Head of caudate nucleus (tissue), 42 donors: ENCODE results near the gene THBD.
"Not testable (repeated sequence)": the region's sequence is repeated elsewhere in the genome, so short reads cannot be mapped to it uniquely, and the experiment has no call there.

ENCODE experiments used
- DNase-seq, 42 donors: peaks; one replicate each; pipeline versions ENCODE4 v3.0.0 to v3.0.0-alpha.2; 2020 to 2021; ENCODE audit warnings: mixed read lengths in 7 of 42
- intact Hi-C: fragments of 100-400 bp; cut with DNase I; formaldehyde crosslinking; loops from one replicate; pipeline ENCODE4 v1.15.0; 2022

THBD gene

DNA sequence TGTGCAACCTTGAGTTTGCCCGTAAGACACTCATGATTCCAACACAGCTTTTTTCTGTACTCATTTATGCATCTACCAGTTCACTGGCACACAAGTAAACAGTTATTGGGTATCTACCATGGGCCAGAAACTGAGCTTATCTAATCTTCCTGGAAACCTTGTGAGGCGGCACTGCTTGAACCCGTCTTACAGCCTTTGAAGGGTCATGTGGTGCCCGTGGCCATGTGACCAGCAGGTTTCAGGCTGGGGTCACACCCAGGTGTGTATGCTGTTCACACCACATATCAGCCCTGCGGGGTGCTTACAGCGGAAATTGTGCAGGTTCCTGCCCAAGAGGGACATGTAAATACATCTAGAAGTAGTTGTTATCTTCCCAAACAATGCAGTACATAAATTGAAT, 6.1 kb downstream of the THBD start:
- intact Hi-C loops: no loop called here
- DNase-seq: no peak

DNA sequence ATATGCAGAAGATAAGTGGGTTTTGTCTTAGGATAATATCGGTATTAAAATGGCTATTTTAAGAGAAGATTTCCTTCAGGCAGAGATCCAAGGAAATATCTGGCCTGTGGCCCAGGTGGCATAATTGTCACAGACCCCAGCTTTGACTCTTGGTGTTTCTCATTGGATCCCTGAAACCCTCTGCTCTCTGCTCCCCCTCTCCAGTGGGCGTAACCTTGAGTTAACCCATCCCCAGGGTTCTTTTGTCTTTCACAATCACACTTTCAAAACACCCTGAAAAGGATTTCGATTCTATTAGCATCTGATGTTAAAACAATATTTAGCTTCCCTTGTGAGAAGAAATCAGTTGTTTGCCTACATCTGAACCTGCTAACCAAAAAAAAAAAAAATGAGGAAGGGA, 7.2 kb downstream of the THBD start:
- DNase-seq: no peak
- intact Hi-C loops: no loop called here

DNA sequence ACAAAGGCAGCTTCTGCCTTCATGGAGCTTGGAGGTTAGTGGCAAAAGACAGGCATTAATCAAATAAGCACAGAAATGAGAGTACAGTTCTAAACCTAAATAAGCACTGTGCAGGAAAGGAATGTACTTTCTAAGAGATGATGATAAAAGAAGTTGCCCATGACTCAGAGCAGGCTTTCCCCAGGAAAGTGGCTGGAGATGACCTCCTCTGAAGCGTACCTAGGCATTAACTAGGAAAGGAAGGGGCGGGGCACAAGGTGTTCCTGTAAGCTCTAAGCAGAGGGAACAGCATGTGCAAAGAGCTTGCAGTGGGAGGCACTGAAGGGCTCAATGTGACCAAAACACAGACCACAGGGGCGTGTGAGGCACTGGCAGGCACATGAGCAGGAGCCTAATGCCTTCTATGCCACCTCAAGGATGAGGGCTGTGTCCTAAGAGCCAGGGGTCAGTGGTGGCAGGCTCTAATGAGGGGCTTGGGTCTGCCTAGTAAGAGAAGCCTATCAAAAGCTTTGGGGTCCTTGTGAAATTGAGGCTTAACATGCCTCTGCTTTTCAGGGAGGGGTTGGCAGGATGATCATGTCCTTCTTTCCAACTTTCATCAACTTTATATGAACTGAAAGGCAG, 9.5 kb downstream of the THBD start:
- intact Hi-C loops: no loop called here
- no peak for DNase-seq

DNA sequence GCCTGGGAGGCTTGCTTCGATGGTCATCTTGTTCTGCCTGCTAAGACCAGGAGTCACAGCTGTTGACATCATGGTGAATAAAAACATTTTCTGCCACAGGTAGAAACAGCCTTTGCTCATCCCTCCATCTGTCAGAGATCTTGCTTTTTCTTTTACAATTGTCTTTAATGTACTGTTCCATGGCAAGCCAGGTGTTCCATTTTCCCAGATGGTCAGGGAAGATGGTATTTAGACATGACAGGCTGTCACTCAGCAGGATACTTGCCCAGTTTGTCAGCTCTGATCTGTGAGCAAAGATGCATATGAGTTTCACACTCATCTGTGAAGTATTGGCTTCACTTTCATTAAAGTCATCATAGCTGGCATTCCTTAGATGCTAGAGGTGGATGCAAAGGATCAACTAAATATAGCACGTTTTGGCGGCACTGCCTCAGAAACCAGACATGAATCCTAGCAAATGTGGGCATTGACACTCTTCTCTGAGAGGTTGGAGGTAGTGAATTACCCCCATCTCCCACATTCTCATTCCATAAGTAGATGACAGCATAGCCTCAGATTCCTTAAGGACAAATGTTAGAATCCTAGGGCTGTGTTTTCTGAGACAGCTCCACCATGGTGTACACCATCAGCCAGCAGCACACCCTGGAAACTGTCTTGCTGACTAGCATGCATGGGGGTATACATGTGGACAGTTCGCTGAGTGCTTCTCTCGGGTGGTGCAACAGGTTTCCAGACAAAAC, 10.2 kb downstream of the THBD start:
- intact Hi-C loops: no loop called here
- no peak for DNase-seq

DNA sequence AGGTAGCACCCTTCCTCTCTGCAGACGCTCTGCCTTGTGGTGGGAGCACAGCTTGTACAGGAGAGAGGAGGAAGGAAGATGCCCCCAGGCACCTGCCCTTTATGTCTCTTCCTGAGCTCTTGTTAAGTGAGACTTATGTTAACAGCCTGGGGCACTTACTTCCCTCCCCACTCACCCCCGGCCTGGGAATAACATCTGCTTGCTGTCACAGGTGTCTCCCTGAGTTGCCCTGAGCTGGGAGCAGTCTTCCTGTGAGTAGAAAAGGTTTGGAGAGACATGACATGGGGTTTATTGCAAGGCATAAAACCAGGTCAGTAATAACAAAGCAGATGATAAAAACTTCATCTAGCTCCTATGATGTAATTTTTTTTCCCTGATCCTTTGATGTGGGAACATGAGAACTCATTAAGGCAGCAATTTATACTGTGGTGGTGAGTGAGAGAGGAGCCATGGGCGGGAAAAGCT, 12.4 kb downstream of the THBD start:
- no peak for DNase-seq
- intact Hi-C loops: no loop called here

DNA sequence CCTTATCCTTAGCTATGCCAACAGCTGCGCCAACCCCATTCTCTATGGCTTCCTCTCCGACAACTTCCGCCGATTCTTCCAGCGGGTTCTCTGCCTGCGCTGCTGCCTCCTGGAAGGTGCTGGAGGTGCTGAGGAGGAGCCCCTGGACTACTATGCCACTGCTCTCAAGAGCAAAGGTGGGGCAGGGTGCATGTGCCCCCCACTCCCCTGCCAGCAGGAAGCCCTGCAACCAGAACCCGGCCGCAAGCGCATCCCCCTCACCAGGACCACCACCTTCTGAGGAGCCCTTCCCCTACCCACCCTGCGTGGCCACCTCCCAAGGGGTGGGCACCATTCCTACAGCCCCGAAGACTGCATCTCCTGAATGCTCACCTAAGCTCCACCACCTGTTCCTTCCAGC, 13.1 kb downstream of the THBD start:
- intact Hi-C loops: no loop called here
- no peak for DNase-seq

DNA sequence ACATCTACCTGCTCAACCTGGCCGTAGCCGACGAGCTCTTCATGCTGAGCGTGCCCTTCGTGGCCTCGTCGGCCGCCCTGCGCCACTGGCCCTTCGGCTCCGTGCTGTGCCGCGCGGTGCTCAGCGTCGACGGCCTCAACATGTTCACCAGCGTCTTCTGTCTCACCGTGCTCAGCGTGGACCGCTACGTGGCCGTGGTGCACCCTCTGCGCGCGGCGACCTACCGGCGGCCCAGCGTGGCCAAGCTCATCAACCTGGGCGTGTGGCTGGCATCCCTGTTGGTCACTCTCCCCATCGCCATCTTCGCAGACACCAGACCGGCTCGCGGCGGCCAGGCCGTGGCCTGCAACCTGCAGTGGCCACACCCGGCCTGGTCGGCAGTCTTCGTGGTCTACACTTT, 13.7 kb downstream of the THBD start:
- DNase-seq: no peak
- intact Hi-C loops: no loop called here

DNA sequence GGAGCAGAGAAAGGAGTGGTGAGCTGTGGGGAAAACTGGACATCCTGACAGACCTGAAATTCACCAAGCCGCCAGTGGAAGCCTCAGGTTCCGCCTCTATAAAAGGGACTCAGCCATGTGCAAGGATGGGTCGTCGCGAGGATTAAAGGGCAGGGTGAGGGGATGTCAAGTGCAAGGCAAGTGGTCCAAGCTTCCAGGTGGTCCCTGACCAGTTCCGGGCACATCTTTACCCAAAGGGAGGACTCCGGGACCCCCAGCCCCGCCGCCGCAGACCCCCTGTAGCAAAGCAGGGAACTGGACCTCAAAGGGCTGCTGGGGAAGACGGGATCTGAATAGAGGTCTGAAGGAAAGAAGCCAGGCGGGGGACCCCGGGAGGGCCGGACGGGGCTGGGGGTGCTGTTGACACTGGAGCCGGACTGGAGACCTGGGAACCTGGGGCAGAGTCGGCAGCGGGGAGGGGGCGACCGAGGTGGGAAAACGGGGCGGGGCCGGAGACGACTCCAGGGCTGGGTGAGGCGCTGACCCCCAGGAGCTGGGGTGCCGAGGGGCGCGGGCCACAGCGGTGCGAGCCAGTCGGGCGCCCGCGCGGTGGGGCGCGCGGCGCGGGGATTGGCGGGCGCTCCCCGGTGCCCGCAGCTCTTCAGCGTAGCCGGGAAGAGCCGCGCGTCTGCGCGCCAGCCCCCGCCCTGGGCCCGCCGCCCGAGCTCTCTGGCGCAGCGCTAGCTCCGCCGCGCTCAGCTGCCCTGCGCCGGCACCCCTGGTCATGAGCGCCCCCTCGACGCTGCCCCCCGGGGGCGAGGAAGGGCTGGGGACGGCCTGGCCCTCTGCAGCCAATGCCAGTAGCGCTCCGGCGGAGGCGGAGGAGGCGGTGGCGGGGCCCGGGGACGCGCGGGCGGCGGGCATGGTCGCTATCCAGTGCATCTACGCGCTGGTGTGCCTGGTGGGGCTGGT, 14.5 kb downstream of the THBD start, which contains the start of gene SSTR4:
SSTR4 (plus strand) TSS at position 592 of the 951 bp plus-strand sequence; CDS start at position 764, 172 bp downstream.
- DNase-seq: peak in 1 of 42 donors; percentile 11
- intact Hi-C loops: no loop called here

DNA sequence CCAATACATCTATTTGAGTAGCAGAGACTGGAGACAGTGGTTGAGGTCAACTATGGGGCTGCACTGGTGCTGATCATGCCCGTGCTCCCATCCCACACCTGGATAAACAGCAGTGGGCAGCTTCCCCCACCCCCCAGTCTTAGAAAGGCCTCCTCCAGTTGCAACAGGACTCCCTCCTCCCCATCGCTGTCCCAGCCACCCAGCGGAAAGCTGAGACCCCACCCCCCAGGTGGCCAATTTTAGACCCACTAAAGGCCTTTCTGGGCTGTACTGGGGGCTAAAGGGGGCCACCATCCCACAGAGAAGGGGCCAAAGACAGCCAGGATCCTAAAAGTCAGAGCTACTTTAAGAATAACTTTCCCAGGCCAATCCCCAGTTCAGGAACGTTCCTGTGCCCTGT, 15.6 kb downstream of the THBD start:
- DNase-seq: peak in 1 of 42 donors; percentile 21
- intact Hi-C loops: no loop called here

DNA sequence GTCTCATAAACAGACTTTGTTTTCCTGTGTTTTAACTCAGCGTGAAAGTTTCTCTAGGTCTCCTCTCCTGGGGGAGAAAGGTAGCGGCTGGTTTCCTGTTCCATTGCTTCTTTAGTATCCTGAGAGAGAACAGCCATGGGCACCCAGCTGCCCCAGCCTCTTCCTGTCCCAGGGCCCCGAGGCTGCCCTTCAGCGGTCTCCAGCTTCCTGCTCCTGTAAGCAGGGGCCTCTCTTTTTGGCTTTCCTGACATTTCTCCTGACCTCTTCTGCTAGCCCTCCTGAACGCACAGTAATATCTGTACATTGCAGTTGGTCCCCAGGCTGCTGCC, 16.8 kb downstream of the THBD start:
- intact Hi-C loops: no loop called here
- peak in 1 of 42 donors; percentile 23 for DNase-seq

DNA sequence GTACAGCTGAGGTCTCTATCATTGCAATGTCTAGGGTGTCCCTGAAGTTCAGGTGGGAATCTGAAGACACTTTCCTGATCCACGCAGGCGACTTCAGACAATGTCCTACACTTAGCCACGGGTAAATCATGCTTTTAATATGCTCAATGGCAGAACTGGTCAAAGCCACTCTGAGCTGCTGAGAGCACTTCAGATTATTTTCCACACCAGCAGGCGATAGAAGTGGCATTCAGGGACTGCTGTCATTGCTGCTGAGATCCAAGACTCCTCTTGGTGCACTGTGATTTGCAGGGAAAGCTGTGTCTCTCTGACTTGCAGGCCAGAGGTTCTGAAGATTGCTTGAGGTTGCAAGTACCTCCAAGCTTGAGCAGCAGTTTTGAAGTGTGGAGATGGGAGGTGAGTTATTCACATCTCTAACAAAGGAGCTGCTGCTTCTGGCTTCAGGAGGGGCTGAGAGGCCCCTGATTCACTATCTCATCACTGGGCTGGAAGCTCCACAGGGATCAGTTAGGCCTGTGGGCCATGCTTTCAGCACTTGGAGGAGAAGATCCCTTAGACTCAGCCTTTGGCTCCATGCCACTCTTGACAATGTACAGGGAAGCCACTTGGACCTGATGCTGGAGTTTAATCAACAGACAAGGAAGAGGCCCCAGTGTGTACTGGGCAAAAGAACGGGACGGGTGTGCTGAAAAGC, 17.3 kb downstream of the THBD start:
- peak in 1 of 42 donors; percentile 26 for DNase-seq
- intact Hi-C loops: no loop called here

DNA sequence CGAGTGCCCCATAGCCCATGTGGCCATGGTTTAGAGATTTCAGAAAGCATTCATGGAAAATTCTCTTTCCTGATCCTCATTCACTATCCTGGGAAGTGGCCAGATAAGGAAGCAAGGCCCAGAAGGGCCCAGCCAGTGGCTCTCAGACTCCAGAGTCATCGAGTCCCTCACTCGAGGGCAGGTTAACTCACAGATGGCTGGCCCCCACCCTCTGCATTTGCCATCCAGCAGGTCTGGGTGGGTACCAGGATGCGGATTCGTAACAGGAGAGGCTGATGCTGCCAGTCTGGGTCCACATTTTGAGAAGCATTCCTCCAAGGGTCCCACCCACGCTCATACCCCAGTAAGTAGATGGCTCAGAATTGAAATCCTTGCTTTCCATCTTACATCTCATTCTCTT, 18.1 kb downstream of the THBD start:
- intact Hi-C loops: no loop called here
- peak in 1 of 42 donors; percentile 41 for DNase-seq

DNA sequence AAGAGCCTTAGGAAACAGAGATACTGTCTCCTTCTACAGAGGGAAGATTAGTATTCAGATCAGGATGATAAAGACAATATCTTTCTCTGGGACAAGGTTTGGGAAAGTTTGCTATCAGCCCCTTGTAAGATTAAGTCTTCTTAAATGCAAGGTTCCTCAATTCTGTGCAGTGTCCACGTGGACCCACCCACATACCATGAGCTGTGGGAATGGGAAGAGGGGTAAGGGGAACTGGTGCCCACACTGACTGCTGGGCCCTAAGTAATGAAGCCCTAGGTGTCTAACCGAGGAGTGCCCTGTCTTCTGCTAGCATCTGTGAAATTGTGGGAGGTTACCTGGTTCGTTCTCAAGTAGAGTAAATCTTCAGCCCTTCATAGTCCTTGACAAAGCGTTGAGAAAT, 20.1 kb downstream of the THBD start:
- DNase-seq: peak in 10 of 42 donors; percentile 16 to 58 (median 39)
- intact Hi-C loops: no loop called here

DNA sequence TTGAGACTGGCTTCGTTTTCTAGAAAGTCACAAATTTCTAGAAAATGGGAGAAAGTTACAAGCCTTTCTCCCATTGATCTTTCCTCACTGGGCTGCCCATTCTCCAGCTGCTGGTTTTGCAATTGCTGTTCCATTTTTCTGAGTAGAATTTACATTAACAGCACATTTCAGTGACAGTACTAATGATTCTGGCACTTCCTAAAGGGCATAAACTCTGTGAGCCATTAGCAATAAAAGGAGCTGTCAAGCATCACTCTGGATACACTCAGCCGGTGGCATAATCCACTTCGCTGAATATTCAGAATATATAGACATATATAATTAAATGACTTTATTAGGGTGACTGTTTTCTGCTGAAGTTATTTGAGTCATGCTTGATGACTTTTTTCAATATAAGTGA, 21.1 kb downstream of the THBD start:
- peak in 1 of 42 donors; percentile 23 for DNase-seq
- intact Hi-C loops: no loop called here

DNA sequence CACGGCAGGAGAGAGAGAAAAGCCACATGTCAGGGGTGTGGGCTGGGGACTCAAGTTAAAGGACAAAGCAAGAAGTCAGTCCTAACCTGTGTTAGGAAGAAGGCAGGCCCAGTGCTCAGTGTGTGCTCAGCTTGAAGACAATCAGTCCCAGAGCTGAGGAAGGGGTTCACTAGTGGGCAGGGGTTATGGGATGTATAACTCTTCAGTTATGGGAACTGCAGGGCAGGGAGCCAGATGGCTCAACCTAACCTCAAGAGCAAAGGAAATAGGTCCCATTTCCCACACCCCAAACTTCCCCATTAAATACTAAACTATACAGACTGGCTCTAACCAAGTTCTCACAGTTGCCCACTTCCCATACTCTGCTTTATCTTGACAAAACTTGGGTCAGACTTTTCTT, 21.8 kb downstream of the THBD start:
- peak in 6 of 42 donors; percentile 11 to 57 (median 42) for DNase-seq
- intact Hi-C loops: no loop called here

DNA sequence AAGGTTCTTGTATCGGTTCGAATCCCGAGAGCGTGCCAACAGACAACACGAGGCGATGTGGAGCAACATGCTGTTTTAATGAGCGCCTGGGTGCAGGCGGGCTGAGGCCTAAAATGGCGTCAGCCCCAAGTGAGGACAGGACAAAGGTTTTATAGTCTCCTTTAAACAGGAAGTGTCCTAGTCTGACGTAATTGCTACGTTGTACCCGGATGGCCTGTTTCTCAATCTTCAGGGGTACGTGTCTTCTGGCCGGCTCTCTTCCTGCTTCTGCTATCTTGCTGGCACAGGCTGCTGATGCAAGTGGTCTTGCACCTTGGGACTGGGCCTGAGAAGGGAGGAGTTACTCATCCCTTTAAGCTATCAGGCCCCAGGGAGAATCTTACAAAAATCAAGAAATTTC, 24.0 kb downstream of the THBD start:
- intact Hi-C loops: not testable (repeated sequence)
- DNase-seq: peak in 11 of 42 donors; percentile 19 to 73 (median 37)

DNA sequence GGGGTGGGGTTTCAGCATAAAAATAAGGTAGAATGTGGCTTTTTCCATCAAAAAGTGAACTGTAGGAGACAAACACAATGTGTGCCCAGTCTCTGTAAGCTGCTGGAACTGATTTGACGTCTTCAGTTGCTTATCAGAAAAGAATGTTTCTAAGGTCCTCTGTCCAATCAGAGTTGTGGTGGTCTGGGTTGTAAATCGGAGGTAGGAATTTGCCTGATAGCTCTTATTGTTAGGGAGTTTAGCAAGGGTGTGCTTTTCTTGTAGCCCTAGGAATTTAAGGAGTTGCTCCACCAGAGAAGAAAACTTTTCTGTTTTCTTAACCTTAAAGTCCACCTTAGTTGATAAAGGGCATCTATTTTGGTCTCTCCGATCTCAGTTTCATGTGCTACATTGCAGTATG, 24.8 kb downstream of the THBD start:
- intact Hi-C loops: no loop called here
- no peak for DNase-seq

DNA sequence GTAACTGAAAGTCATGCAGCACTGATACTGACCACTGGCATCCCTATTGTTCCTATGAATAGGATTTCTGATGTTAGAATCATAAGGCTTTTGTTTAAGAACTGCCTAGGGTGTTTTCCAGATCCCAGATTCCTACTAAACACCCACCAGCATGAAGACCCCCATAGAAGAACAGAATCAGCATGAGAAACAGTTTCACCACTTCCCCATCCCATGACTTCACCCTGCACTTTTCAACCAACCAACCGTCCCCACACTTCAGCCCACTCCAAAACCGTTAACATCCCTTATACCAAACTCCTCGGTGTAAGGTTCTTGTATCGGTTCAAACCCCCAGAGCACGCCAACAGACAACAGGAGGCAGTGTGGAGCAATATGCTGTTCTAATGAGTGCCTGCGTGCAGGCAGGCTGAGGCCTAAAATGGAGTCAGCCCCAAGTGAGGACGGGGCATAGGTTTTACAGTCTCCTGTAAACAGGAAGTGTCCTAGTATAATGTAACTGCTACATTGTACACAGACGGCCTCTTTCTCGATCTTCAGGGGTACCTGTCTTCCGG, 25.8 kb downstream of the THBD start:
- intact Hi-C loops: no loop called here
- DNase-seq: no peak

DNA sequence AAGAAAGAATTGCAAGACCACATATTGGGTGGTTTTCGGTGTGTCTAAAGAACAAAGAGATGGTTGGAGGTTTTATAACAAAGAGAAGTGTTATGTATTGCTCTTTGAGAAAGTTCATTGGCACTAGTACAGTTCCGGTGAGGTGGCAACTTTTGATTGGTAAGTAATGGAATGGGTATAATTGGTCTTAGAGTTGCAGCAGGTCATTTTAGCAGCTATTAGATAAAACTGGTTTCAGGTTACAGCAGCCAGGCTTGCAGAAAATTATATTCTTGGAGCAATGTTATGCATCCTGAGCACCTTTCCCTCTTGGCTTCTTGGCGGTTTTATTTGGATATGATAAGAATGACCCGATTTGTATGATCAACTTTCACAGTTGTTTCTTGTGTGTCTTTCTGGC, 26.6 kb downstream of the THBD start:
- no peak for DNase-seq
- intact Hi-C loops: no loop called here
